GM18507 (cell line): ENCODE data around the gene PTPRK.
A peak's percentile ranks its signal among the peaks of the same experiment; 100 is the strongest.

ENCODE experiments used
- DNase-seq: peaks from one replicate; pipeline ENCODE4 v3.0.0; 2011; ENCODE audit warnings: low read depth; ENCODE audit not compliant: insufficient read length; ENCODE audit errors: extremely low spot score
- FAIRE-seq: peaks from 2 replicates; lab custom pipeline; 2011; peaks lifted over from hg19 to GRCh38; lab: Jason Lieb, UNC

The PTPRK gene

DNA sequence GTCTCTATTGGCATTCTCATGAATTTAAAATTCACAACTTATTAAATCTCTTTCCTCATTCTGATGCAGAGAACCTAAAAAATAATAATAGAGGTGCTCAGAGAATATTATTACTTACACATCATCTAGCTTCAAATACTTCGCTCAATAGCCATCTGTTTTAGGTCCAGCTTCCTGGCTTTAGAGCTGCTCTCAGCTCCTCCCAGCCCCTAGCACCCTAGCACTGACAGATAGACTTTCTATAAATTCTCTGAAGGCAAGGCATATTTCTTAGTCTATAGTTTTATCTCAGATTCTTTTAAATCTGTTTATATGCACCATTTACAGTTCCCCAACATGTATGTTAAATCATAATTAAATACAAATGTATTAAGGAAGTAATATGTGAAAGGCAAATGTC, 281.3 kb downstream of the PTPRK start:
- FAIRE-seq (peak; percentile 12), DNase-seq (no peak)

DNA sequence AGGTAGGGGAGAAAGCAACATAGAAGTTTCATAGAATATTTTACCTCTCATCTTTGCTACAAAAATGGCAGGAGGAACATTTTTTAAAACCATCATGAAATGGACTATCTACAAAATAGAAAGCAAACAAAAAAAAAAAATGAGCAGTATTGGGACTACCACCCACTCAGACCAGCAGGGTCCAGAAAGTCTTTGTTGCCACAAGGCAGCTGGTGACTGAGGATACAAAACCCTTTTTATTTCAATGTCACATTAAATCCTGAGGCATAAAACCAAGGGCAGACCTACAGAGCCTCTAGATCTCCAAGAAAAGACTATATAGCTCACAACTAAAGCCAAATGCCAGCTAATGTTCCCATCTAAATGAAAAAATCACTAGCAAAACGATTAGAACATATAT, 282.2 kb downstream of the PTPRK start:
- no peak for DNase-seq
- FAIRE-seq, result no peak

DNA sequence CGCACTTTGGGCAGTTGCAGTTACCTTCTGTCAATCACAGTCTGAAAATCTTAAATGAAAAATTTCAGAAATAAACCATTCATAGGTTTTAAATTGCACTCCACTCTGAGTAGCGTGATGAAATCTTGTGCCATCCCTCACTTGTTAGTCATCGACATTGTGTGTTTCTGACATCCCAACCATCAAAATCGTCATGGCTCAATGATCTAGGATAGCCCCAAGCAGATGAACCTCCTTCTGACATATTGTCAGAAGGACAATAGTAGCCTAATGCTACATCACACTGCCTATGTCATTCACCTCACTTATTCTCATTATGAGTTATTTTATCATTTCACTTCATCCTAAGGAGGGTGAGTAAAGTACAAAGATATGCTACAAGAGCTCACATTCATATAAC, 284.8 kb downstream of the PTPRK start:
- DNase-seq (no peak), FAIRE-seq (no peak)

DNA sequence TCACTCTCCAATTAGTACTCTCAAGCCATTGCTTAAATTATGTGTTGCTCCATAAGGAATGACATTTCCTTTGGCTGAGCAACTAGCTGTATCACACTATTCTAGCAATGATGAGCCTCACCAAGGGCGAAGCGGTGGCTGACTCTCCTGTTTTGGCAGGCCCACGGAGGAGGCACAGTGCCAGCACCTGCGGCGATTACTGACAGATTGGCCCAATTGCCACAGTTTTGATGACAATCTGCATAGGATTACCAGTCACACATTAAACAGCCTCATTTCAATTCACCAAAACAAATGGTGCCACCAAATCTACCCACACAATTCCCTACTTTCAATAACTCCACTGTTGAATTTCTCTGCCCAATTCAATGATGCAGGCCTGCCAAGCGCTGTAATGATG, 286.9 kb downstream of the PTPRK start:
- no peak for FAIRE-seq
- no peak for DNase-seq

DNA sequence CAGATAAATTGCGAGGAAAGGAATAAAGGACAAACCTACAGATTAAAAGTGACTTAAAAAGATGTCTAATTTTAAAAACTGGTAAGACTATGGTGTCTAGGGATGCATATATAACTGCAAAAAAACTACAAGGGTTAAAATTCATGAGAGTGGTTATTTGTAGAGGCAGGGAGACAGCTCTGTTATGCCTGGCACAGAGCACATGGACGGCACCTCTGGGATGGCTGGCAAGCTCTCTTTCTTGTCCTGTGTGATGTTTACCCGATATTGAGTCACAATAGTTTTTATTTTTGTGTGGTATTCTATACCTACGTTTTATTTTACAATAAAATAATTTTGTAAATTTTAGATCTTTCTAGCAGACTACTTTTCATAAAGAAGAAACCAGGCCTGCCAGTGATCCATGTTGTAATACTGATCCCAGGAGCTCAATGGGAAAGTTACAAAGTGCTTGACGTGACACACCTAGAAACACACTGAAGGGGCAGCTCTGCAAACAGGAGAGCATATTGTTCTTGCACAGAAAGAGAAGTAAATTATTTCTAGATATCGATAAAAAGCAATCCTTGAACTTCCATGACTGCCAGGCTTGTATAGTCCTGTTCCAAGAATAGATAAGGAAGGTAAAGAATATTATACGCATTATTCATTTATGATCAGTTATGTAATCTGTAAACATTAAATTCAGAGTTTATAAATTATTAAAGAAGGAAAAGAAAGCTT, 290.0 kb downstream of the PTPRK start:
- no peak for DNase-seq
- FAIRE-seq, result no peak

DNA sequence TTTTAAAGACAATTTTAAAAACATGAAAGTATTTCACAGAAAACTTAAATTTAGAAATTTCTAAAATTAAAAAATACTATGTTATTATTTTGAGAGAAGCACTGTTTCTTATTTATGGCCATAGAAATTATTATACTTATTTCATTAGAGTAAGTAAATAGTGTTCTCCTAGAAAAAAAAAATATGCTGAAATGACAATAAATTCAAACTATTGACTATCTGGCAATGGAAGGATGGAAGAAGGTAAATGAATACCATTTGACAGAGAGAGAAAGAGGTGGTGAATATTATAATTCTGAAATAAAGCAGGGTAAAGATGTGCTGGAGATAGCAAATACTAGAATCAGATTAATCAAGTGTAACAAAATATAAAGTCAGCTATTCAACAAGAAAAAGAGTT, 294.8 kb downstream of the PTPRK start:
- no peak for DNase-seq
- FAIRE-seq, result no peak

DNA sequence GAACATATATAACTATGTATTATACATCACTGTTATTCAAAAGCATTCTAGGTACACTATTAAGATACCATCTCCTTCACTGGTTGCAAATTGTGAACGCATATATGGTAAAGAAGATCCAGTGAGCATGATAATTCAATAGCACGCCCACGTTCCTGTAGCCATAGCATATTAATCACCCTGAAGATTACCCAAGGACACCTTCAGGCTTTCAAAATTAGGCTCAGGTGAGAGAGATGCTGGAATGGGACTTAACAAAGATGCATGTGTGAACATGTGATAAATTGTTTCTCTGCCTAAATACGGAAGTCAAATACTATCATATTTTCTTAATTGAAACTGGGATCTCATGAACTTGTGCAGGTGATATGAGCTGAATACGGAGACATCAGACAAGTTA, 303.5 kb downstream of the PTPRK start:
- FAIRE-seq, result no peak
- no peak for DNase-seq

DNA sequence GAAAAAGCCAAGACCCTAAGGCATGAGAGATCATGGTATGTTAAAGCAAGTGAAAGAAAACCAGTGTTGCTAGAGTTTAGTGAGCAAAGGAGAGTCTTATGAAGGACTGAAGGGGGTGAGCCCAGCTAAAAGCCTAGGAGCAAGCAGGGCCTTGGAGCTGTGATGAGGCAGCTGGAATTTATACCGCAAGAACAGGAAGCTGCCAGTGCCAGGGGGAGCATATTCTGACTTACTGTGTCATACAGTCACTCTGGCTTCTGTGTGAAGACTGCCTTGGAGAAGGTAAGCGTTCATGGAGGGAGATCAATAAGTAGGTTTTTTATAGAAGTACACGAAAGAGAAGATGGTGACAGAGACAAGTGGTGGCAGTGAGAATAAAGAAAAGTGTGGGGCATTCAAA, 310.6 kb downstream of the PTPRK start:
- DNase-seq (no peak), FAIRE-seq (no peak)

DNA sequence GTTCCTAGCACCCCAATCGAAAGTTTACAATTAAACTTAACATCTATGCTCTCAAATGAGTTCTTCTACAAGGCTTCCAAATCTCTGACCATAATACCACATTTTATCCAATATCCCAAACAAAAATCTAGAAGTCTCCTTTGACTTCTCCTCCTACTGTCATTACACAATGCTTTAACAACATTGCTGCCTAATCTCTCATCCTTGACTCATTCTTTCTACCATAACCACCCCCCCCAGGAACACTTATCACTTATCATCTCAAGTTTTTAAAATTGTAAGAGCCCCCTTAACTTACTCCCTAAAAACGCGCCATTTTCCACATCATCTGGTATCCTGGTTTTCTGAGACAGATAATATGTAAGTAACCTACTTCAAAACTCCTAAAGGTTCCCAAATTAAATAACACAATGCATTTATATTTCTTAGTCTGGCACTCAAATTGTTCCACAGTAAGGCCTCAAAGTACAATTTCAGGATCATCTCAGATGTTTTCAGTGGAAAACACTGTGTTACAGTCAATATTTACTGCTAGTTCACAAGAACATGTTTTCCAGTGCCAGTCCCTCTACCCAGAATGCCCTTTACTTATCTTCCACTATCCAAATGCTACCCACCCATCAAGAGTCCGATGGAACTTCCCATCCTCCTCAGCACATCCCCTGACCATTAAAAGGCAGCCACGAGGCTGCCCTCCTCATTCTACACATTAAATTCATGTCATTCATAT, 311.4 kb downstream of the PTPRK start:
- no peak for FAIRE-seq
- DNase-seq, result no peak

DNA sequence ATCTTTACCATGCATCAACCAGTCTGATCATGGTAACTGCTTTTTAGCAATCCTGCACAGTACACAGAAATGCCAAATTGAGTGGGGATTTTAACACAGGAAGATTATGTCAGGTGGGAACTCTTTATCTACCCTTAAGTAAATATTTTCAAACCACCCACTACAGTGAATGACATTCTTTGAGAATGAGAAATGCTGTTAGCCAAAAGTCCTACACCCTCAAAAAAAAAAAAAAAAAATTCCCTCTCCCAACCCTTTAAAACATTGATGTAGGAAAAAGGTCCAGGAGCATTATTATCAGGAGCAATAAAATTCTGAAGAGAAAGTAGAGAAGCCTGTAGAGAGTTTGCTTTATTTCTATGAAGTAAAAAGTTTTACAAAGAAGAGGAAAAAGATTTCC, 312.3 kb downstream of the PTPRK start:
- no peak for DNase-seq
- no peak for FAIRE-seq

DNA sequence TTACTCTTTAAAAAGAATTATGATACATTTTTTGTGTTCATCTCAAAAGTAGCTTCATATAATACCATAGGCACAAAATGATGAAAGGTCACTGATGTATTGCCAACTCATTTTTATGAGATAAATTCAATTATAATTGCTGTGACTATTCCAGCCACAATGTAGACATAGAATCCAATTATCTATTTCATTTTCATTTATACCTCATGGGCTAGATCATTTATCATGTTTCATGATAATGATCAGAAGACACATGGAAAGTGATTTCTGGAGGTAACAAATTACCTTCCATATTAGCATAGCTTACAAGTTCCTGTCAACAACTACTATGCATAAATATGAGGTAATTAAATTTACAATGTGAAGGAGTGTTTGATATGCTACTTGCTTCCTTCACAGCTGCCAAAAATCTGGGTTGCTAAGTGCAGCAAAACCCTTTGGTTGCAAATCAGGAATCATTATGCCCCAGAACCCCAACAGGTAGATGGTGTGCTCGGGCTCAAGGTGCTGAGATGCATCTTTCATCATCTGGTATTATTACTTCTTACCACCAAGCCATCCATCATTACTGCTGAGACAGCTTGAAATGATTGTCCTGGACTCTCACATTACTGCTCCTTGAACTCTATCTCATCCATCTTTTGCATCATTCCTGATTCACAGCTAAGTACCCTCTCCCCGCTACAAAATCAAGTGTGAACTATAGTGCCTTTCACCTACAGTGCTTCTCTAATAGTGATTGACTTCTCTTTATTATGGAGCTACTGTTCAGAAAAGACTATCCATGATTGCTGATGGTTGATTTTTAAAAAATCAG, 313.6 kb downstream of the PTPRK start:
- FAIRE-seq (no peak), DNase-seq (no peak)

DNA sequence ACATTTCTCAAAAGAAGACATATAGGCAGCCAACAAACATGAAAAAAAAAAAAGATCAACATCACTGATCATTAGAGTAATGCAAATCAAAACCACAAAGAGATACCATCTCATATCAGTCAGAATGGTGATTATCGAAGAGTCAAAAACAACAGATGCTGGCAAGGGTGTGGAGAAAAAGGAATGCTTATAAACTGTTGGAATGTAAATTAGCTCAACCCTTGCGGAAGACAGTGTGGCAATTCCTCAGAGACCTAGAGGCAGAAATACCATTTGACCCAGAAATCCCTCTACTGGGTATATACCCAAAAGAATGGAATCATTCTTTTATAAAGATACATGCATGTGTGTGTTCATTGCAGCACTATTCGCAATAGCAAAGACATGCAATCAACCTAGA, 315.8 kb downstream of the PTPRK start:
- no peak for DNase-seq
- FAIRE-seq, result no peak

DNA sequence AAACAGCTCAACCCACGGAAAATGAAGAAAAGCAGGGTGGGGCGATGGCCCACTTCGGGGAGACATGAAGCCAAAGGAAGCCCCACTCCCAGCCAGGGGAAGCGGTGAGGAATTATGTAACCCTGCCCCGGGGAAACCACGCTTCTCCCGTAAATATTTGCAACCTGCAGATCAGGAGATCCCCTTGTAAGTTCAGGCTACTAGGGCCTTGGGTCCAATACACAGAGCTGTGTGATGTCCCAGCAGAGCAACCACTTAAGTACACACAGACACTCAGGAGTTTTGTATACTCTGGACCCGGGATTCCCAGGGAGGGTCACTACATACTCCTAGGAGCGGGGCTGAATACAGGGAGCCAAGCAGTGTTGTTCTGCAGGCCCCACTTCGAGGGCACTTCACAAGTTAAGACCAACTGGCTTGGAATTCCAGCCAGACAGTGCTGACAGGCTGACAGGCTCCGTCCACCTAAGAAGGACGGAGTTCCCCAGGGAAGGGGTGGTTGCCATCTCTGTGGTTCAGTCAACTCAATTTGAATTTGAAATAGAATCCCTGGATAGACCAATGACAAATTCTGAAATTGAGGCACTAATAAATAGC, 318.1 kb downstream of the PTPRK start:
- no peak for FAIRE-seq
- no peak for DNase-seq

DNA sequence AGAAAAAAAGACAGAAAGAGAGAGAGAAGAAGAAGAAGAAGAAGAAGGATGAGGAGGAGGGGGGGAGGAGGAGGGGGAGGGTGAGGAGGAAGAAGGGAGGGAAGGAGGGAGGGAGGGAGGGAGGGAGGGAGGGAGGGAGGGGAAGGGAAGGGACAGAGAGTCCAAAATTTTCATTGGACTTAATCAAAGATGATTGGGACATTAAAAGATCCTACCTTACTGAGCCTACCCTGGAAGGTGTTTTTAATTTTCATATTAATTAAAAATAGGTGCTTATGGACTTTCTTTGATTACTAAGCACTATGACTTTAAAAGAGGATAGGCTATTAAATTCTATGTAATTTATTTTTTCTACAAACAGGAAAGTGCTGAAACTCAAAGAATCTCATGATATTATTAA, 319.6 kb downstream of the PTPRK start:
- DNase-seq (no peak), FAIRE-seq (no peak)

DNA sequence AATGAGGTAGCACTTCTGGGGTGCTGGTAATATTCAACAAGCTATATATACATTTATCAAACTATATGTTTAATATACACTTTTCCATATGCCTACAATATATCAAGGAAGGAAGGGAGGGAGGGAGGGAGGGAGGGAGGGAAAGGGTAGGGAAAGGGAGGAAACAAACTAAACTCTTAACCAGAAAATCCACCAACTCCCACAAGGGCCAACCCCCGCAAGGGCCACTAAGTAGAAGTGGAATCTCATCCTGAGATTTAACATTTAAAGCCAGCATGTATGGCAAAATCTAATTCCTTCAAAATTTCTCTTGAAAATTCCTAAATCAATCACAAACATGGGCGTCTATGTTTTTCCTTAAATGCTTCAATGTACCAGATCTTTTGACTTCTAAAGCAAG, 320.9 kb downstream of the PTPRK start:
- DNase-seq, result no peak
- no peak for FAIRE-seq

DNA sequence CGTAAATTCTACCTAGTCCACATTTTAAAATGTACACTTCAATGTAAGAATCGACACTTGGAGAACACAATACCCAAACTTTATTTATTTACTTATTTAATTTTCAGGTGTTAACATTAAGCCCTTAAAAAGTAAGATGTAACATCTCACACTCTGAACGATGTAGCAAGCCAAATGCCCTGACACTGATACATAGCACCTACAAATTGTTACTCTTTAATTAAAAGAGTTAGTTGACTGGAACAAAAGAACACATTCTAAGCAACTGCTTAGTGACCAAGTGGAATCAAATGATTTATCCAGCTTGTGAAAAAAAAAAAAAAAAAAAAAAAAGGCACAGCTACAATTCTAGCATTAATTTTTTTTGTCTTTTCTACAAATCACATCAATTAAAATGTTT, 327.4 kb downstream of the PTPRK start:
- FAIRE-seq (no peak), DNase-seq (no peak)

DNA sequence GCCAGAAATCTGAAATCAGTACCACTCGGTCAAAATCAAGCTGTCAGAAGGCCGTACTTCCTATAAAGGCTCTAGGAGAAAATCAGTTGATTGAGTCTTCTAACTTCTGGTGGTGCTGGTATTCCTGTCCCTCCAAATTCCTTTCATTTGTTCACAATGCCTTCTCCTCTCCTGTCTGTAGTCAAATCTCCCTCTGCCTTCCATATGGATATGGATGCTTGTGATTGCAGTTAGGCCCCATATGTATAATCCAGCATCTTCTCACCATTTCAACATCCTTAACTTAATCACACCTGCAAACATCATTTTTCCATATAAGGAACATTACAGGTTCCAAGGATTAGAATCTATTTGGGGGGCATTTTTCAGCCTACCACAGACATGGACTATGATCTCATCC, 331.7 kb downstream of the PTPRK start:
- FAIRE-seq (peak; percentile 12), DNase-seq (no peak)

DNA sequence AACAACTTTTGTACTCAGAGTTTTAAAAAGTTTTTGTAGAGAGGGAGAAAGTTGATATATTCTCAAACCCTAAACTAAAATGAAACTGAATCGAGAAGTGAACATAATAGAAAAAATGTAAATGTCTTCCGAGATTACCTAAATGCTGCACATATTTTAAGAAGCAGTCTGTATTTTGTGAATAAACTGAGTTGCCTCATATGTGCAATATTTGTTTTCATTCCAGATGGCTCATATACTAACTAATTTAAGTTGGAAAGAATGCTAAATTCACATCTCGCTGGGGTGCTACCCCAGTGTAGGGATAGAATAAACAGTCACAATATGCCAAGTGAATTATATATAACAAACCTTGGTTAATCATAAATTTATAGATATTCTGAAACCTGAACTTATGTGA, 333.7 kb downstream of the PTPRK start:
- DNase-seq (no peak), FAIRE-seq (peak; percentile 29)

DNA sequence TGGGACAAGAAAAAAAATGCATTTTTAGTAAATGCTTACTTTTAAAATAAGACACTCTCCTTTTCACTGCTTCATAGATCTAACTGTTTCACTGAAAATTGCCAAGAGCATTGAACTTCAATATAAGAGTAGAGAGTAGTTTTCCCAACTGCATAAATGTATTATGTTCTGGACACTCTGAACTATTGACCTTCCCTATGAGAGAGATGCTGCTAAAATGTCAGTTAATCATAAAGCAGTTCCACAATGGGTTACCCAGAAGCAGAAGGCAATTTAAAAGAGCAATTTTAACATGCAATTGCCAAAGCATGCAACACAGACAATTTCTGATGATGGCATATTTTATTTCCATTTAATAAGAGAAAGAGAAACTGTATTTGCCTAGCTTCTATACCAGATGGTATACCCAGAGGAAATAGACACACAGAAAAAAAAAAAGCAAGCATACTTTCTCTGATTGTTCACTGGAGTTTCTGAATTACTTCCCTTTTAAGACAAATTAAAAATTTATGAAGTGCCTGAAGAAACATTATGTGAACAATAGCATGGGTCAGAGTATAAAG, 340.4 kb downstream of the PTPRK start:
- FAIRE-seq, result no peak
- no peak for DNase-seq

DNA sequence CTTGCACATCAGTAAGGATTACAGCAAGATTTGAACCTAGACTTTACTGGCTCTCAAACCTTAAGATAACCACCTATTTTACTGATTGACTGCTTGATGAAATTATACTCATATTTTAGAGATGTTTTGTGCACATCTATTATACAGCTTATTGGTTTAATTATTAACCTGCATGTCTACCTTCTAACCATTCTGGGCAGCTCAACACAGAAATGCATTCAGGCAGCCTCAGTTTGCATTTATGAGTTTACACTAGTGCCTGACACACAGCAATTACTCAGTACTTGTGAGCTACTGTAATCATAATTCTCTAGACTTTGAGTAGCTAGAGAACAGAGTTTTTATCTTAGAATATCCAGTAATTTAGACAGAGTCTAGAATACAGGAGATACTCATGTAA, 345.7 kb downstream of the PTPRK start:
- FAIRE-seq (peak; percentile 21), DNase-seq (no peak)
